ENCODE data around the gene GLT1D1. TPM values are rescaled to one million over a fixed set of nuclear protein-coding genes. Genes with fewer than 3 reads are reported as not detected.

Gene GLT1D1
- total RNA-seq, 6 donors from 2014 or later: 4.1 to 8.3 (median 6.5) TPM

DNA sequence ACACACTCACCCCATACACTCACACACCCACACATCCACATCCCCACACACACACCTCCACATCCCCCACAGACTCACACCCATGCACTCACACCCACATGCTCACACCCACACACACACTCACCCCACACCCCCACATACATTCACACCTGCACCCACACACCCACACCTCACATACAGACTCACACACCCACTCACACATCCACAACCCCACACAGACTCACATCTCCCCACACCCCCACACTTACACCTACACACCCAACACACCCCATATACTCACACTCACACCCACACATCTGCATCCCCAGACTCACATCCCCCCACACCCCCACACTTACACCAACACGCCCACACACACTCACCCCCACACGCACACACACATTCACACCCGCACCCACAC lies 171.8 kb downstream of the GLT1D1 start:
- Histone ChIP-seq H3K27me3 (no peaks in the 10 kb centered on the region), H3K4me1 (peaks cover 0 to 5% (median 2%) of the 10 kb centered on the region in 4 donors), H3K36me3 (no peaks in the 10 kb centered on the region), H3K4me3 (no peak overlapping the region), H3K27ac (no peak overlapping the region), H3K9me3 (peaks cover 0 to 6% (median 2%) of the 10 kb centered on the region in 4 donors)
- no peak for TF ChIP-seq CTCF (IDR thresholded peaks at IDR 0.05)
- TF ChIP-seq POLR2AphosphoS5 (IDR thresholded peaks at IDR 0.05): no peak
- TF ChIP-seq POLR2A (IDR thresholded peaks at IDR 0.05): no peak
- TF ChIP-seq EP300 (IDR thresholded peaks at IDR 0.05): no peak
- ATAC-seq (ENCODE audit: low FRiP score in 2 of 2): no peak
- 88 to 97% methylated on average over 3 of the region's 3 CpGs for WGBS, 2 donors
- no peak for DNase-seq

- H3K27ac ChIP-seq: peak overlapping the region in 1 of 4 donors; percentile 69
These were observed 175.6 kb downstream of the GLT1D1 start for GRCh38 chr12:129028844-129029243.

More at GRCh38 chr12:129028844-129029243, 175.6 kb downstream of the GLT1D1 start:
- Histone ChIP-seq H3K27me3 (no peaks in the 10 kb centered on the region), H3K4me3 (no peak overlapping the region), H3K36me3 (no peaks in the 10 kb centered on the region), H3K9me3 (no peaks in the 10 kb centered on the region), H3K4me1 (peaks cover 0 to 5% (median 2%) of the 10 kb centered on the region in 4 donors)
- TF ChIP-seq CTCF (IDR thresholded peaks at IDR 0.05): no peak
- peak in 2 of 4 donors; percentile 84 to 88 for TF ChIP-seq EP300 (IDR thresholded peaks at IDR 0.05)
- 55 to 57% methylated on average over 16 of the region's 16 CpGs for WGBS, 2 donors
- peak in 1 of 2 donors; percentile 57 for DNase-seq
- ATAC-seq (ENCODE audit: low FRiP score in 2 of 2): peak in 1 of 2 donors; percentile 63

Other genes starting within 250 kb of the GLT1D1 start
- gene SLC15A4, start 29.5 kb upstream of the GLT1D1 start, total RNA-seq: 10 to 100 TPM; 21.0 to 58.7 (median 32.8) TPM

Data from upper lobe of left lung (tissue), 6 donors.